ENCODE measurements around the gene CNTD1. TPM values are rescaled to one million over a fixed set of nuclear protein-coding genes. Genes with fewer than 3 reads are reported as not detected.
"Not testable (repeated sequence)": the region's sequence is repeated elsewhere in the genome, so short reads cannot be mapped to it uniquely, and the experiment has no call there.

Gene CNTD1
- total and polyA plus RNA-seq, 7 experiments from 2014 or later: 0.24 to 0.32 TPM; not detected in 5

GRCh38 chr17:42759982-42760651 is 38.5 kb upstream of the CNTD1 start:
- Histone ChIP-seq H3K4me3 (ENCODE audit: low read length) (no peak overlapping the region), H3K27ac (ENCODE audit: low read depth, low read length) (no peak overlapping the region), H3K9me3 (ENCODE audit: control insufficient read depth in 2 of 3, low read length in 3 of 3) (no peaks in the 10 kb centered on the region), H3K4me1 (ENCODE audit: control insufficient read depth in 2 of 2, insufficient read depth in 2 of 2, low read length in 2 of 2) (peaks cover 0 to 10% of the 10 kb centered on the region in 2 donors), H3K36me3 (ENCODE audit: control insufficient read depth in 2 of 3, insufficient read depth in 3 of 3, low read length in 3 of 3) (no peaks in the 10 kb centered on the region), H3K27me3 (ENCODE audit: control insufficient read depth in 2 of 2, insufficient read depth in 2 of 2, low read length in 2 of 2) (peaks cover 3 to 12% of the 10 kb centered on the region in 2 donors)
- POLR2A ChIA-PET: interaction anchor here (0.6 to 1.4 kb wide), 5 partner anchors 17 to 597 kb away, joined by 3 to 4 read pairs (median 3); partner anchors contain the start of gene PSMC3IP
- peaks cover 0 to 2% (median 0%) of the 10 kb centered on the region in 11 donors for H3K9me3 Mint-ChIP-seq
- peak overlapping the region in 9 of 10 donors; percentile 19 to 73 (median 57) for H3K4me3 Mint-ChIP-seq
- intact Hi-C loops (cut with micrococcal nuclease): no loop called here
- DNase-seq (no peak), ATAC-seq (peak; percentile 41)
- peaks cover 53 to 67% (median 63%) of the 10 kb centered on the region in 5 donors for H3K27me3 Mint-ChIP-seq
- H3K27ac Mint-ChIP-seq: no peak overlapping the region
- H3K36me3 Mint-ChIP-seq: peaks cover 0 to 3% (median 0%) of the 10 kb centered on the region in 5 donors
- CTCF ChIA-PET: interaction anchor here (0.9 to 1.4 kb wide), 4 partner anchors 12 to 182 kb away, joined by 3 to 5 read pairs (median 4); partner anchors contain the start of genes COA3 and VPS25
- peaks cover 0 to 13% (median 7%) of the 10 kb centered on the region in 7 donors for H3K4me1 Mint-ChIP-seq

DNA sequence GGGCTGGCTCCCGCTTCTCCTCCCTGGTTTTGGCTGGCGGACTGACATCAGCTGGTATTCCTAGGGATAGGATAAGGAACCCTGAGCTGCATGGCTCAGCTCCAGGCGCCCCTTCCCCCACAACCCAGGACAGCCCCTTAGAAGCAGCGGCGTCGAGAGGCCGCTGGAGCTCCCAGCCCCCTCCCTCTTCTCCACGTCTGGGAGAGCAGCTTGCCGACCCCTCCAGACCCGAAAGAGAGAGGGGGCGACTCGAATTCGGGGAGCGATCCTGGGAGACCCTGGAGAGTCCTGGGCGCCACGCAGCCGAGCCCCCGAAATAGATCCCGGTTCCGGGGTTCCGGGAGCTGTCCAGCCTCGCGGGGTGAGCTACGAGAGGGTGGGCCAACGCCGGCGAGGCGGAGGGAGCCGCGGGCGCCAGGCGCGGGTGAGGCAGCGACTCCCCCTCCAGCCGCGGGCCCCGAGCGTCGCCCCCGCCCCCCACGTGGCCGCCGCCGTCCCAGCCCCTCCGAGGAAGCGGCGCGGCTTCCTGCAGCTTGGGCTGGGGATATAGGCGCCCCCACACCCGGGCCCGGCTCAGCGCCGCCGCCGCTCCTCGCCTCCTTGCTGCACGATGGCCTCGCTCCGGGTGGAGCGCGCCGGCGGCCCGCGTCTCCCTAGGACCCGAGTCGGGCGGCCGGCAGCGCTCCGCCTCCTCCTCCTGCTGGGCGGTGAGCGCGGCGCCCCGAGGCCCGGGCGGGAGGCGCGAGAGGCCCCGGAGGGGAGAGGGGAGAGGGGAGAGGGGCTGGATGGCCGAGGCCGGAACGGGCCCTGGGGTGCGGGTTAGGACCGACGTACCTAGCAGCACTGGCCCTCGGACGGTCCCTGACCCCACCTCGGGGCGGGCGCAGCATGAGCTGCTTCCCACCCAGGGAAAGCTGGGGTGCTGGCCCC is 37.7 kb upstream of the CNTD1 start, which contains the start of gene RAMP2:
Gene RAMP2 (plus strand): TSS at position 576 of the 930 bp plus-strand sequence. CDS start 35 bp downstream, at position 611.
- Histone ChIP-seq H3K4me1 (ENCODE audit: control insufficient read depth in 2 of 2, insufficient read depth in 2 of 2, low read length in 2 of 2) (peaks cover 0 to 10% of the 10 kb centered on the region in 2 donors), H3K27me3 (ENCODE audit: control insufficient read depth in 2 of 2, insufficient read depth in 2 of 2, low read length in 2 of 2) (peaks cover 3 to 12% of the 10 kb centered on the region in 2 donors), H3K9me3 (ENCODE audit: control insufficient read depth in 2 of 3, low read length in 3 of 3) (no peaks in the 10 kb centered on the region), H3K27ac (ENCODE audit: low read depth, low read length) (no peak within 1 kb of the TSS), H3K36me3 (ENCODE audit: control insufficient read depth in 2 of 3, insufficient read depth in 3 of 3, low read length in 3 of 3) (no peaks in the 10 kb centered on the region), H3K4me3 (ENCODE audit: low read length) (no peak within 1 kb of the TSS)
- Mint-ChIP-seq H3K9me3 (peaks cover 0 to 2% (median 0%) of the 10 kb centered on the region in 11 donors), H3K27ac (peak within 1 kb of the TSS in 1 of 9 donors; percentile 43), H3K4me3 (peak within 1 kb of the TSS; percentile 21 to 73 (median 56)), H3K4me1 (peaks cover 0 to 13% (median 7%) of the 10 kb centered on the region in 7 donors), H3K27me3 (peaks cover 59 to 69% (median 64%) of the 10 kb centered on the region in 5 donors), H3K36me3 (peaks cover 0 to 7% (median 0%) of the 10 kb centered on the region in 5 donors)
- ChIA-PET CTCF (interaction anchor here (1.0 to 1.4 kb wide), 3 partner anchors 12 to 182 kb away, joined by 3 to 5 read pairs (median 4); partner anchors contain the start of gene VPS25), POLR2A (interaction anchor here (0.6 to 1.4 kb wide), 5 partner anchors 13 to 218 kb away, joined by 3 to 4 read pairs (median 4); partner anchors contain the start of genes PSMC3IP and VPS25)
- peak; percentile 39 for ATAC-seq
- DNase-seq: peak in 1 of 9 donors; percentile 38
- intact Hi-C loops (cut with micrococcal nuclease): no loop called here

GRCh38 chr17:42761638-42762037 is 37.0 kb upstream of the CNTD1 start:
- no peak overlapping the region for H3K27ac Mint-ChIP-seq
- H3K4me1 ChIP-seq (ENCODE audit: control insufficient read depth in 2 of 2, insufficient read depth in 2 of 2, low read length in 2 of 2): peaks cover 0 to 10% of the 10 kb centered on the region in 2 donors
- ChIA-PET CTCF (interaction anchor here (0.5 to 1.4 kb wide), 3 partner anchors 11 to 100 kb away, joined by 3 to 5 read pairs (median 3); partner anchors contain the start of gene VPS25), POLR2A (interaction anchor here (1.4 kb wide), 2 partner anchors 12 to 217 kb away, joined by 4 read pairs; partner anchors contain the start of gene VPS25)
- peaks cover 3 to 12% of the 10 kb centered on the region in 2 donors for H3K27me3 ChIP-seq (ENCODE audit: control insufficient read depth in 2 of 2, insufficient read depth in 2 of 2, low read length in 2 of 2)
- H3K36me3 ChIP-seq (ENCODE audit: control insufficient read depth in 2 of 3, insufficient read depth in 3 of 3, low read length in 3 of 3): no peaks in the 10 kb centered on the region
- peaks cover 55 to 65% (median 61%) of the 10 kb centered on the region in 5 donors for H3K27me3 Mint-ChIP-seq
- H3K9me3 Mint-ChIP-seq: no peaks in the 10 kb centered on the region
- H3K27ac ChIP-seq (ENCODE audit: low read depth, low read length): no peak overlapping the region
- intact Hi-C loops (cut with micrococcal nuclease): loop anchor here in 1 of 2 donors (2.0 kb wide), 1 partner anchor 17 kb away; the partner anchor contains the start of gene EZH1
- H3K4me3 Mint-ChIP-seq: peak overlapping the region in 9 of 10 donors; percentile 21 to 73 (median 46)
- H3K36me3 Mint-ChIP-seq: peaks cover 0 to 7% (median 0%) of the 10 kb centered on the region in 5 donors
- ATAC-seq (no peak), DNase-seq (no peak)
- no peaks in the 10 kb centered on the region for H3K9me3 ChIP-seq (ENCODE audit: control insufficient read depth in 2 of 3, low read length in 3 of 3)
- H3K4me3 ChIP-seq (ENCODE audit: low read length): no peak overlapping the region
- H3K4me1 Mint-ChIP-seq: peaks cover 0 to 13% (median 7%) of the 10 kb centered on the region in 7 donors

DNA sequence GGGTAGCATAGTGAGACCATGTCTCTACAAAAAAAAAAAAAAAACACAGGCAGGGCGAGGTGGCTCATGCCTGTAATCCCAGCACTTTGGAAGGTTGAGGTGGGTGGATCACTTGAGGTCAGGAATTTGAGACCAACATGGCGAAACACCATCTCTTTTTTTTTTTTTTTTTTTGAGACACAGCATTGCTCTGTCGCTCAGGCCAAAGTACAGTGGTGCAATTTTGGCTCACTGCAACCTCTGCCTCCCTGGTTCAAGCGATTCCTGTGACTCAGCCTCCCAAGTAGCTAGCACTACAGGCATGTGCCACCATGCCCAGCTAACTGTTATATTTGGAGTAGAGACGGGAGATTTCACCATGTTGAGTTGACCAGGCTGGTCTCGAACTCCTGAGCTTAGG is 32.5 kb upstream of the CNTD1 start:
- Histone ChIP-seq H3K4me3 (ENCODE audit: low read length) (no peak overlapping the region), H3K36me3 (ENCODE audit: control insufficient read depth in 2 of 3, insufficient read depth in 3 of 3, low read length in 3 of 3) (no peaks in the 10 kb centered on the region), H3K27me3 (ENCODE audit: control insufficient read depth in 2 of 2, insufficient read depth in 2 of 2, low read length in 2 of 2) (peaks cover 0 to 7% of the 10 kb centered on the region in 2 donors), H3K27ac (ENCODE audit: low read depth, low read length) (no peak overlapping the region), H3K9me3 (ENCODE audit: control insufficient read depth in 2 of 3, low read length in 3 of 3) (no peaks in the 10 kb centered on the region), H3K4me1 (ENCODE audit: control insufficient read depth in 2 of 2, insufficient read depth in 2 of 2, low read length in 2 of 2) (peaks cover 0 to 5% of the 10 kb centered on the region in 2 donors)
- no peak for DNase-seq
- Mint-ChIP-seq H3K4me1 (peaks cover 0 to 10% (median 3%) of the 10 kb centered on the region in 7 donors), H3K36me3 (peaks cover 0 to 4% (median 0%) of the 10 kb centered on the region in 5 donors), H3K9me3 (peaks cover 0 to 2% (median 0%) of the 10 kb centered on the region in 11 donors), H3K4me3 (no peak overlapping the region), H3K27me3 (peaks cover 39 to 55% (median 46%) of the 10 kb centered on the region in 5 donors), H3K27ac (no peak overlapping the region)
- ATAC-seq: no peak
- ChIA-PET CTCF (no interaction called here), POLR2A (no interaction called here)
- intact Hi-C loops (cut with micrococcal nuclease): no loop called here

- ATAC-seq (no peak), DNase-seq (no peak)
- Mint-ChIP-seq H3K36me3 (peaks cover 0 to 4% (median 0%) of the 10 kb centered on the region in 5 donors), H3K4me1 (peaks cover 5 to 15% (median 8%) of the 10 kb centered on the region in 7 donors), H3K4me3 (no peak overlapping the region), H3K9me3 (peaks cover 0 to 5% (median 0%) of the 10 kb centered on the region in 11 donors), H3K27ac (no peak overlapping the region), H3K27me3 (peaks cover 29 to 45% (median 35%) of the 10 kb centered on the region in 5 donors)
- POLR2A ChIA-PET: no interaction called here
- H3K27me3 ChIP-seq (ENCODE audit: control insufficient read depth in 2 of 2, insufficient read depth in 2 of 2, low read length in 2 of 2): no peaks in the 10 kb centered on the region
- intact Hi-C loops (cut with micrococcal nuclease): no loop called here
- no peaks in the 10 kb centered on the region for H3K36me3 ChIP-seq (ENCODE audit: control insufficient read depth in 2 of 3, insufficient read depth in 3 of 3, low read length in 3 of 3)
- H3K4me1 ChIP-seq (ENCODE audit: control insufficient read depth in 2 of 2, insufficient read depth in 2 of 2, low read length in 2 of 2): no peaks in the 10 kb centered on the region
- no peaks in the 10 kb centered on the region for H3K9me3 ChIP-seq (ENCODE audit: control insufficient read depth in 2 of 3, low read length in 3 of 3)
- CTCF ChIA-PET: interaction anchor here (1.0 kb wide), 1 partner anchor 10 kb away, joined by 3 read pairs; no protein-coding TSS in a partner anchor
- no peak overlapping the region for H3K4me3 ChIP-seq (ENCODE audit: low read length)
- no peak overlapping the region for H3K27ac ChIP-seq (ENCODE audit: low read depth, low read length)
Observed at GRCh38 chr17:42767512-42767911, 31.1 kb upstream of the CNTD1 start.

- H3K27ac ChIP-seq (ENCODE audit: low read depth, low read length); H3K27ac Mint-ChIP-seq; H3K9me3 ChIP-seq (ENCODE audit: control insufficient read depth in 2 of 3, low read length in 3 of 3); H3K36me3 ChIP-seq (ENCODE audit: control insufficient read depth in 2 of 3, insufficient read depth in 3 of 3, low read length in 3 of 3); POLR2A ChIA-PET; H3K4me3 ChIP-seq (ENCODE audit: low read length); DNase-seq; H3K9me3 Mint-ChIP-seq; ATAC-seq; H3K4me1 ChIP-seq (ENCODE audit: control insufficient read depth in 2 of 2, insufficient read depth in 2 of 2, low read length in 2 of 2); H3K27me3 ChIP-seq (ENCODE audit: control insufficient read depth in 2 of 2, insufficient read depth in 2 of 2, low read length in 2 of 2); H3K36me3 Mint-ChIP-seq; H3K4me3 Mint-ChIP-seq; intact Hi-C loops (cut with micrococcal nuclease): not testable (repeated sequence)
- CTCF ChIA-PET: interaction anchor here (1.0 kb wide), 1 partner anchor 10 kb away, joined by 3 read pairs; no protein-coding TSS in a partner anchor
- Mint-ChIP-seq H3K27me3 (peaks cover 25 to 40% (median 30%) of the 10 kb centered on the region in 5 donors), H3K4me1 (peaks cover 5 to 19% (median 11%) of the 10 kb centered on the region in 7 donors)
Observed at GRCh38 chr17:42768006-42768405, 30.7 kb upstream of the CNTD1 start.

All from naive thymus-derived CD4-positive, alpha-beta T cell (primary cell).